ENCODE data around the gene DCXR. TPM values are rescaled to one million over a fixed set of nuclear protein-coding genes. Genes with fewer than 3 reads are reported as not detected.

DCXR gene
- total and polyA plus RNA-seq, 2 donors (not counting 3 experiments of a cell fraction or from before 2014, with no cell fraction given) = 93.0 to 178 TPM

- no peak for TF ChIP-seq MYC (IDR thresholded peaks at IDR 0.05; ENCODE audit: low read depth, low read length)
- no peak for TF ChIP-seq POLR2AphosphoS5 (IDR thresholded peaks at IDR 0.05; ENCODE audit: insufficient read depth, low read depth, low read length)
- TF ChIP-seq JUN (IDR thresholded peaks at IDR 0.05; ENCODE audit: borderline replicate concordance, insufficient read depth, insufficient read length, low read depth) = no peak
- TF ChIP-seq POLR2A (IDR thresholded peaks at IDR 0.05; ENCODE audit: low read depth, low read length) = no peak
- TF ChIP-seq CTCF (IDR thresholded peaks at IDR 0.05; ENCODE audit: extremely low read depth in 1 of 2, insufficient read depth in 1 of 2, low read depth in 1 of 2, low read length in 2 of 2) = no peak
- no peaks in the 10 kb centered on the region for H3K9me3 ChIP-seq (replicated peaks; ENCODE audit: control insufficient read depth, insufficient read depth, low read length)
- H4K20me1 ChIP-seq (replicated peaks; ENCODE audit: control insufficient read depth, extremely low read depth, insufficient read depth, low read length) = no peaks in the 10 kb centered on the region
- no peaks in the 10 kb centered on the region for H3K9me1 ChIP-seq (replicated peaks; ENCODE audit: control insufficient read depth, extremely low read depth, insufficient read depth, low read length)
- no TSS peak for BruUV-seq (replicated peaks)
- intact Hi-C loops (cut with micrococcal nuclease) = no loop called here
- no peak overlapping the region for H3K4me3 ChIP-seq (replicated peaks in 1 of 3; ENCODE audit: insufficient read depth in 1 of 3, low read depth in 1 of 3, low read length in 3 of 3)
- H3K27me3 ChIP-seq (ENCODE audit: control insufficient read depth in 2 of 2, insufficient read depth in 2 of 2, low read length in 2 of 2) = no peaks in the 10 kb centered on the region
- no peaks in the 10 kb centered on the region for H3K4me1 ChIP-seq (ENCODE audit: control insufficient read depth, extremely low read depth, insufficient read depth, low read length)
- ChIA-PET CTCF (interaction anchor here (0.7 kb wide), 1 partner anchor 9 kb away, joined by 5 read pairs; no protein-coding TSS in a partner anchor), POLR2A (no interaction called here)
- no peak overlapping the region for H3K4me2 ChIP-seq (ENCODE audit: insufficient read depth, low read length)
- FAIRE-seq = no peak
- H3K9ac ChIP-seq (replicated peaks; ENCODE audit: extremely low read depth, insufficient read depth, low read length) = no peak overlapping the region
- no peak overlapping the region for H2AFZ ChIP-seq (ENCODE audit: low read depth, low read length)
- no peaks in the 10 kb centered on the region for H3K79me2 ChIP-seq (ENCODE audit: control insufficient read depth, insufficient read depth, low read length)
- no peak for DNase-seq (ENCODE audit: low read depth, low spot score)
- no peak overlapping the region for H3K27ac ChIP-seq (ENCODE audit: insufficient read depth, low read depth, low read length)
- dilution Hi-C loops (cut with MboI; ENCODE audit: extremely low pct_ligation_motif_present, low sequenced_read_pairs) = no loop called here
- H3K36me3 ChIP-seq (ENCODE audit: control insufficient read depth in 2 of 2, extremely low read depth in 1 of 2, insufficient read depth in 2 of 2, low read length in 2 of 2) = no peaks in the 10 kb centered on the region
Observed at GRCh38 chr17:82010575-82011525, 26.6 kb downstream of the DCXR start.

All from endothelial cell of umbilical vein (primary cell).